H1 (cell line): Measurements from ENCODE around the gene SECISBP2L. TPM values are rescaled to one million over a fixed set of nuclear protein-coding genes. Genes with fewer than 3 reads are reported as not detected.

Experiments used
- CTCF ChIA-PET: fragments of 300-600 bp; sonication (Branson Sonifier 250); formaldehyde crosslinking; loops from one replicate; lab custom pipeline; 2021; ENCODE audit not compliant: partially characterized antibody; lab: Charles Lee
- POLR2A ChIA-PET: fragments of 300-600 bp; sonication (Branson Sonifier 250); formaldehyde crosslinking; loops from one replicate; lab custom pipeline; 2021; ENCODE audit warnings: inconsistent platforms; ENCODE audit not compliant: partially characterized antibody; lab: Charles Lee
- DNase-seq, 2 experiments: peaks; one replicate each; pipeline versions ENCODE4 v3.0.0 to v3.0.0-alpha.2; 2010 to 2022; ENCODE audit warnings: low spot score in 2 of 2, low read depth in 1 of 2, mixed read lengths in 1 of 2
- FAIRE-seq: peaks from 2 replicates; lab custom pipeline; 2011; peaks lifted over from hg19 to GRCh38; lab: Jason Lieb, UNC
- H2AFZ ChIP-seq: 2 replicates; pipeline ENCODE4 v1.8.1; 2012; ENCODE audit warnings: low read length, inconsistent platforms
- H2AK5ac ChIP-seq: 2 replicates; pipeline ENCODE4 v1.6.1; 2013; ENCODE audit warnings: low read depth, low read length
- H2BK120ac ChIP-seq: replicated peaks from 2 replicates; pipeline ENCODE3; 2013; ENCODE audit warnings: low read depth, low read length, inconsistent platforms
- H2BK12ac ChIP-seq: 2 replicates; pipeline ENCODE4 v1.6.1; 2013; ENCODE audit warnings: low read depth, low read length
- H2BK15ac ChIP-seq: 2 replicates; pipeline ENCODE4 v1.6.1; 2013; ENCODE audit warnings: low read length
- H2BK20ac ChIP-seq: 2 replicates; pipeline ENCODE4 v1.6.1; 2013; ENCODE audit warnings: low read length
- H2BK5ac ChIP-seq: 2 replicates; pipeline ENCODE4 v1.6.1; 2013; ENCODE audit warnings: low read depth, low read length
- H3K14ac ChIP-seq: 2 replicates; pipeline ENCODE4 v1.6.1; 2013; ENCODE audit warnings: inconsistent platforms; ENCODE audit not compliant: insufficient read length
- H3K18ac ChIP-seq: 2 replicates; pipeline ENCODE4 v1.6.1; 2013; ENCODE audit warnings: low read length; ENCODE audit errors: extremely low read depth
- H3K23ac ChIP-seq: 2 replicates; pipeline ENCODE4 v1.6.1; 2013; ENCODE audit warnings: inconsistent platforms; ENCODE audit not compliant: insufficient read length
- H3K23me2 ChIP-seq: 2 replicates; pipeline ENCODE4 v1.6.1; 2013; ENCODE audit warnings: low read depth, low read length
- H3K27ac ChIP-seq: 2 replicates; pipeline ENCODE4 v1.6.1; 2011; ENCODE audit warnings: low read depth, low read length, inconsistent platforms
- H3K27me3 ChIP-seq, 4 experiments: replicated peaks in 1 of 4; 1 replicate in 1 of 4; 2 replicates in 3 of 4; pipeline versions ENCODE4 v1.6.1 to v1.8.1; 2011 to 2013; ENCODE audit warnings: low read length in 3 of 4, mild to moderate bottlenecking in 3 of 4, inconsistent platforms in 2 of 4, mixed read lengths in 2 of 4, moderate library complexity in 1 of 4; ENCODE audit not compliant: control insufficient read depth in 3 of 4, insufficient read depth in 3 of 4; ENCODE audit errors: extremely low read depth in 1 of 4
- H3K36me3 ChIP-seq, 4 experiments: 2 replicates each; pipeline versions ENCODE4 v1.6.1 to v1.8.1; 2011 to 2013; ENCODE audit warnings: mild to moderate bottlenecking in 4 of 4, low read length in 3 of 4, moderate library complexity in 2 of 4, control low read depth in 1 of 4, inconsistent platforms in 1 of 4; ENCODE audit not compliant: insufficient read depth in 4 of 4, control insufficient read depth in 2 of 4
- H3K4ac ChIP-seq: replicated peaks from 2 replicates; pipeline ENCODE3; 2013; ENCODE audit warnings: low read length, low read depth, mixed read lengths, inconsistent platforms; ENCODE audit not compliant: insufficient read length
- H3K4me1 ChIP-seq, 4 experiments: replicated peaks in 1 of 4; 1 replicate in 1 of 4; 2 replicates in 3 of 4; pipeline versions ENCODE4 v1.6.1 to v1.8.1; 2011 to 2013; ENCODE audit warnings: low read length in 3 of 4, inconsistent platforms in 2 of 4, mixed read lengths in 1 of 4; ENCODE audit not compliant: insufficient read depth in 4 of 4, control insufficient read depth in 3 of 4
- H3K4me2 ChIP-seq, 2 experiments: 2 replicates each; pipeline versions ENCODE4 v1.6.1 to v1.8.1; 2011 to 2013; ENCODE audit warnings: low read depth in 2 of 2, low read length in 2 of 2, control low read depth in 1 of 2, inconsistent platforms in 1 of 2, mild to moderate bottlenecking in 1 of 2; ENCODE audit not compliant: insufficient read depth in 1 of 2
- H3K4me3 ChIP-seq, 4 experiments: fragments of 200-600, 300-600 bp in 1 of 4; sonication (generic), shearing (Covaris generic), sonication (Bioruptor Twin) in 1 of 4; 2 replicates each; pipeline versions ENCODE4 v1.5.1 to v1.8.1; 2011 to 2016; ENCODE audit warnings: low read length in 4 of 4, low read depth in 3 of 4, control low read depth in 2 of 4, inconsistent platforms in 2 of 4, mild to moderate bottlenecking in 2 of 4, mixed read lengths in 1 of 4, moderate library complexity in 1 of 4; ENCODE audit not compliant: insufficient read depth in 2 of 4; ENCODE audit errors: extremely low read depth in 1 of 4
- H3K56ac ChIP-seq: replicated peaks from 2 replicates; pipeline ENCODE3; 2013; ENCODE audit warnings: low read depth, mild to moderate bottlenecking, mixed read lengths, low read length, inconsistent platforms; ENCODE audit not compliant: insufficient read length
- H3K79me1 ChIP-seq: 2 replicates; pipeline ENCODE4 v1.6.1; 2013; ENCODE audit warnings: low read depth, low read length, control low read depth
- H3K79me2 ChIP-seq, 2 experiments: 2 replicates each; pipeline versions ENCODE4 v1.6.1 to v1.8.1; 2012 to 2013; ENCODE audit warnings: low read length in 2 of 2, mild to moderate bottlenecking in 2 of 2, inconsistent platforms in 1 of 2; ENCODE audit not compliant: insufficient read depth in 2 of 2, control insufficient read depth in 1 of 2
- H3K9ac ChIP-seq, 4 experiments: replicated peaks in 1 of 4; 1 replicate in 1 of 4; 2 replicates in 3 of 4; pipeline versions ENCODE4 v1.6.1 to v1.8.1; 2011 to 2013; ENCODE audit warnings: low read depth in 3 of 4, low read length in 3 of 4, control low read depth in 2 of 4, mild to moderate bottlenecking in 2 of 4, moderate library complexity in 2 of 4, inconsistent platforms in 1 of 4; ENCODE audit errors: extremely low read depth in 1 of 4
- H3K9me3 ChIP-seq, 2 experiments: 2 replicates each; pipeline versions ENCODE4 v1.6.1 to v1.8.1; 2012 to 2013; ENCODE audit warnings: mild to moderate bottlenecking in 2 of 2, moderate library complexity in 2 of 2, control low read depth in 1 of 2, inconsistent platforms in 1 of 2, low read depth in 1 of 2, low read length in 1 of 2, mixed read lengths in 1 of 2; ENCODE audit not compliant: insufficient read depth in 2 of 2
- H4K20me1 ChIP-seq, 2 experiments: replicated peaks in 1 of 2; 2 replicates each; pipeline versions ENCODE3 to v1.8.1; 2011 to 2013; ENCODE audit warnings: inconsistent platforms in 2 of 2, low read length in 2 of 2, mild to moderate bottlenecking in 1 of 2; ENCODE audit not compliant: insufficient read depth in 2 of 2, control insufficient read depth in 1 of 2
- H4K5ac ChIP-seq: 2 replicates; pipeline ENCODE4 v1.6.1; 2013; ENCODE audit warnings: low read length, low read depth, mixed read lengths, inconsistent platforms; ENCODE audit not compliant: insufficient read length
- H4K8ac ChIP-seq: 2 replicates; pipeline ENCODE4 v1.8.0; 2013; ENCODE audit warnings: mild to moderate bottlenecking, moderate library complexity, low read length, inconsistent platforms; ENCODE audit not compliant: insufficient read depth; ENCODE audit errors: extremely low read depth
- H4K91ac ChIP-seq: replicated peaks from 2 replicates; pipeline ENCODE3; 2013; ENCODE audit warnings: low read length, mixed read lengths, inconsistent platforms; ENCODE audit not compliant: insufficient read length
- BCL11A ChIP-seq, 2 experiments: IDR thresholded peaks; one replicate each; pipeline ENCODE4 v1.6.1; 2011; ENCODE audit warnings: low read depth in 2 of 2, low read length in 2 of 2, mild to moderate bottlenecking in 2 of 2
- CEBPB ChIP-seq: IDR thresholded peaks from 2 replicates; pipeline ENCODE4 v1.6.1; 2012; ENCODE audit warnings: low read depth, low read length
- HDAC2 ChIP-seq, 2 experiments: fragments of 300-600 bp in 1 of 2; sonication (generic) in 1 of 2; IDR thresholded peaks; 2 replicates each; pipeline ENCODE4 v1.6.1; 2011 to 2012; ENCODE audit warnings: low read depth in 2 of 2, low read length in 2 of 2, mild to moderate bottlenecking in 2 of 2, moderate library complexity in 2 of 2, borderline replicate concordance in 1 of 2, inconsistent platforms in 1 of 2
- JUND ChIP-seq: IDR thresholded peaks from 2 replicates; pipeline ENCODE4 v1.6.1; 2011; ENCODE audit warnings: mild to moderate bottlenecking, improper control_type of control experiment, low read length
- KDM1A ChIP-seq: fragments of 200-600, 300-600 bp; sonication (generic); IDR thresholded peaks from 2 replicates; pipeline ENCODE4 v1.7.1; 2016; ENCODE audit warnings: mild to moderate bottlenecking, low read length, borderline replicate concordance
- NANOG ChIP-seq: IDR thresholded peaks from 2 replicates; pipeline ENCODE4 v1.6.1; 2011; ENCODE audit warnings: low read length, low read depth, mild to moderate bottlenecking, inconsistent platforms; ENCODE audit not compliant: insufficient read depth, poor library complexity, severe bottlenecking
- NRF1 ChIP-seq: IDR thresholded peaks from 2 replicates; pipeline ENCODE4 v1.6.1; 2011; ENCODE audit warnings: mild to moderate bottlenecking, low read depth, low read length, improper control_type of control experiment
- PHF8 ChIP-seq: fragments of 200-600 bp; sonication (generic); conservative IDR thresholded peaks from 2 replicates; pipeline ENCODE4 v1.7.1; 2012; ENCODE audit warnings: low read depth, mild to moderate bottlenecking, inconsistent platforms, low read length, moderate library complexity
- SP4 ChIP-seq: IDR thresholded peaks from 2 replicates; pipeline ENCODE4 v1.6.1; 2012; ENCODE audit warnings: low read length, inconsistent platforms
- SUZ12 ChIP-seq: fragments of 200-600 bp; sonication (generic); IDR thresholded peaks from 2 replicates; pipeline ENCODE4 v1.6.1; 2012; ENCODE audit warnings: mild to moderate bottlenecking, inconsistent platforms, low read length, moderate library complexity, mixed read lengths
- TCF12 ChIP-seq: IDR thresholded peaks from 2 replicates; pipeline ENCODE4 v1.6.1; 2011; ENCODE audit warnings: low read depth, mild to moderate bottlenecking, low read length
- TEAD4 ChIP-seq: IDR thresholded peaks from 2 replicates; pipeline ENCODE4 v1.6.1; 2012; ENCODE audit warnings: low read depth, low read length, inconsistent platforms, mixed read lengths
- polyA plus RNA-seq, 7 experiments: library from polyadenylated mRNA; depleted of rRNA in 3 of 7; stranded (reverse) in 5 of 7; unstranded in 2 of 7; fragments of >200 nt in 5 of 7; fragments of 200-250 nt in 2 of 7; gene quantifications; 1 replicate in 5 of 7; 2 replicates in 1 of 7; 4 replicates in 1 of 7; pipeline versions ENCODE4 v1.2.1 to v1.2.3, GENCODE V29; 2011 to 2013; ENCODE audit warnings: missing spikeins in 2 of 7, mixed read lengths in 2 of 7
- total RNA-seq: library from RNA; stranded (reverse); fragmentation: NEBNext Ultra II Directional; extraction: Animal tissue kit (Norgen Biotek cat#: 25700); gene quantifications from 2 replicates; pipeline ENCODE4 v1.2.1, GENCODE V29; 2021
- TF ChIP-seq, protein P1 (sequence below): IDR thresholded peaks from 2 replicates; pipeline ENCODE4 v1.6.1; 2012; ENCODE audit warnings: inconsistent platforms
- TF ChIP-seq, protein P2 (sequence below): IDR thresholded peaks from 2 replicates; pipeline ENCODE4 v1.6.1; 2012; ENCODE audit warnings: low read length, inconsistent platforms

Gene SECISBP2L
- total and polyA plus RNA-seq, 2 of the 8 experiments (the other 6 are each of a cell fraction or from before 2014, with no cell fraction given): 7.6 to 22.8 TPM

- Histone ChIP-seq H3K18ac (no peak overlapping the region), H4K8ac (no peak overlapping the region), H3K4me2 (no peak overlapping the region), H3K9ac (no peak overlapping the region), H3K14ac (no peak overlapping the region), H2AFZ (no peak overlapping the region), H3K4me1 (no peaks in the 10 kb centered on the region), H4K91ac (no peak overlapping the region), H2AK5ac (no peak overlapping the region), H3K56ac (no peak overlapping the region), H3K79me1 (no peaks in the 10 kb centered on the region; the same call in 1 of the 2 replicates), H2BK12ac (no peak overlapping the region), H3K4me3 (no peak overlapping the region), H3K79me2 (peaks cover 0 to 56% of the 10 kb centered on the region in 2 experiments; a peak in 3 of 4 replicates), H3K9me3 (no peaks in the 10 kb centered on the region), H4K20me1 (no peaks in the 10 kb centered on the region), H2BK120ac (no peak overlapping the region), H4K5ac (no peak overlapping the region), H3K23ac (no peak overlapping the region), H3K36me3 (peaks cover 0 to 5% (median 4%) of the 10 kb centered on the region in 4 experiments; a peak in 2 of 8 replicates), H3K23me2 (no peaks in the 10 kb centered on the region), H3K27me3 (no peaks in the 10 kb centered on the region), H3K27ac (no peak overlapping the region), H2BK5ac (no peak overlapping the region), H2BK20ac (no peak overlapping the region), H2BK15ac (no peak overlapping the region), H3K4ac (no peak overlapping the region)
- DNase-seq (no peak), FAIRE-seq (no peak)
- POLR2A ChIA-PET: no interaction called here
- CTCF ChIA-PET: interaction anchor here (0.6 kb wide), 2 partner anchors 433 to 1109 kb away, joined by 3 read pairs; no protein-coding TSS in a partner anchor
- TF ChIP-seq KDM1A: no peak
- no peak for TF ChIP-seq TCF12
- TF ChIP-seq PHF8: no peak
- TF ChIP-seq BCL11A (IDR thresholded peaks at IDR 0.05; ENCODE audit: low read depth in 2 of 2, low read length in 2 of 2): no peak
- TF ChIP-seq SP4: no peak
- TF ChIP-seq, protein P1, sequence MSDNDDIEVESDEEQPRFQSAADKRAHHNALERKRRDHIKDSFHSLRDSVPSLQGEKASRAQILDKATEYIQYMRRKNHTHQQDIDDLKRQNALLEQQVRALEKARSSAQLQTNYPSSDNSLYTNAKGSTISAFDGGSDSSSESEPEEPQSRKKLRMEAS: no peak
- TF ChIP-seq NRF1: no peak
- no peak for TF ChIP-seq JUND
- TF ChIP-seq, protein P2, sequence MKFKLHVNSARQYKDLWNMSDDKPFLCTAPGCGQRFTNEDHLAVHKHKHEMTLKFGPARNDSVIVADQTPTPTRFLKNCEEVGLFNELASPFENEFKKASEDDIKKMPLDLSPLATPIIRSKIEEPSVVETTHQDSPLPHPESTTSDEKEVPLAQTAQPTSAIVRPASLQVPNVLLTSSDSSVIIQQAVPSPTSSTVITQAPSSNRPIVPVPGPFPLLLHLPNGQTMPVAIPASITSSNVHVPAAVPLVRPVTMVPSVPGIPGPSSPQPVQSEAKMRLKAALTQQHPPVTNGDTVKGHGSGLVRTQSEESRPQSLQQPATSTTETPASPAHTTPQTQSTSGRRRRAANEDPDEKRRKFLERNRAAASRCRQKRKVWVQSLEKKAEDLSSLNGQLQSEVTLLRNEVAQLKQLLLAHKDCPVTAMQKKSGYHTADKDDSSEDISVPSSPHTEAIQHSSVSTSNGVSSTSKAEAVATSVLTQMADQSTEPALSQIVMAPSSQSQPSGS: no peak
- TF ChIP-seq SUZ12: no peak
- no peak for TF ChIP-seq NANOG
- TF ChIP-seq CEBPB: no peak
- no peak for TF ChIP-seq HDAC2 (IDR thresholded peaks at IDR 0.05; ENCODE audit: borderline replicate concordance in 1 of 2, low read depth in 2 of 2, low read length in 2 of 2)
- TF ChIP-seq TEAD4: no peak
Observed at GRCh38 chr15:49038382-49038781, 7.9 kb downstream of the SECISBP2L start.
